SK-N-SH treated with all-trans-retinoic acid at 6 μM for 48 hours (cell line): ENCODE data around the gene GH1.
"Not testable (repeated sequence)": the region's sequence is repeated elsewhere in the genome, so short reads cannot be mapped to it uniquely, and the experiment has no call there.

Source experiments
- ARNTL ChIP-seq: fragments of 450-650 bp; formaldehyde crosslinking; IDR thresholded peaks from 2 replicates; pipeline ENCODE4 v1.5.0; 2020; ENCODE audit warnings: low read depth, mild to moderate bottlenecking, moderate library complexity, borderline replicate concordance
- ZC3H10 ChIP-seq: fragments of 250-450 bp; sonication (Bioruptor Pico); IDR thresholded peaks from 2 replicates; pipeline ENCODE4 v1.5.1; 2021; ENCODE audit warnings: mild to moderate bottlenecking, moderate library complexity
- ZNF70 ChIP-seq: fragments of 450-650 bp; formaldehyde crosslinking; IDR thresholded peaks from 2 replicates; pipeline ENCODE4 v1.5.0; 2020; ENCODE audit warnings: mild to moderate bottlenecking, moderate library complexity
- TF ChIP-seq, protein P1 (sequence below): fragments of 250-450 bp; sonication (Bioruptor Pico); IDR thresholded peaks from 2 replicates; pipeline ENCODE4 v1.5.0; 2020; ENCODE audit warnings: mild to moderate bottlenecking, moderate library complexity

DNA sequence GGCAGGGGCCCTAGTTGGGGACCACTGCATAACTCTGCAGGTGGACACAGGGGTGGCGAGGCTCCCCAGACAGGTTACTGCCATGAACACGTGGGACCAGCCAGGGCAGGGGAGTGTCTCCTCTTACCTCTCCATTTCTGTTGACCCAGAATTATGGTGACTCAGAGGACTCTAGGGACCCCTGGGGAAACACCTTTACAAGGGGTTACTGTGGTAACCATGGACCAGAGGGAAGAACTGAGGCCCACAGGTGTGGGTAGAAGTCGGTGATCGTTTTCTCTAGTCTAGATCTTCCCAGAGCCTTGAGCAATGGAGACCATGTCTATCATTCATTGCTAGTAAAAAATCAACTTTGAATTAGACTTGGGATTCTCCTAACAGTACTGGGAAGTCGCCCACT lies 2.1 kb upstream of the GH1 start:
- not testable (repeated sequence) for TF ChIP-seq ZC3H10, ZNF70, ARNTL (CRISPR knock-in tag)
- TF ChIP-seq, protein P1, sequence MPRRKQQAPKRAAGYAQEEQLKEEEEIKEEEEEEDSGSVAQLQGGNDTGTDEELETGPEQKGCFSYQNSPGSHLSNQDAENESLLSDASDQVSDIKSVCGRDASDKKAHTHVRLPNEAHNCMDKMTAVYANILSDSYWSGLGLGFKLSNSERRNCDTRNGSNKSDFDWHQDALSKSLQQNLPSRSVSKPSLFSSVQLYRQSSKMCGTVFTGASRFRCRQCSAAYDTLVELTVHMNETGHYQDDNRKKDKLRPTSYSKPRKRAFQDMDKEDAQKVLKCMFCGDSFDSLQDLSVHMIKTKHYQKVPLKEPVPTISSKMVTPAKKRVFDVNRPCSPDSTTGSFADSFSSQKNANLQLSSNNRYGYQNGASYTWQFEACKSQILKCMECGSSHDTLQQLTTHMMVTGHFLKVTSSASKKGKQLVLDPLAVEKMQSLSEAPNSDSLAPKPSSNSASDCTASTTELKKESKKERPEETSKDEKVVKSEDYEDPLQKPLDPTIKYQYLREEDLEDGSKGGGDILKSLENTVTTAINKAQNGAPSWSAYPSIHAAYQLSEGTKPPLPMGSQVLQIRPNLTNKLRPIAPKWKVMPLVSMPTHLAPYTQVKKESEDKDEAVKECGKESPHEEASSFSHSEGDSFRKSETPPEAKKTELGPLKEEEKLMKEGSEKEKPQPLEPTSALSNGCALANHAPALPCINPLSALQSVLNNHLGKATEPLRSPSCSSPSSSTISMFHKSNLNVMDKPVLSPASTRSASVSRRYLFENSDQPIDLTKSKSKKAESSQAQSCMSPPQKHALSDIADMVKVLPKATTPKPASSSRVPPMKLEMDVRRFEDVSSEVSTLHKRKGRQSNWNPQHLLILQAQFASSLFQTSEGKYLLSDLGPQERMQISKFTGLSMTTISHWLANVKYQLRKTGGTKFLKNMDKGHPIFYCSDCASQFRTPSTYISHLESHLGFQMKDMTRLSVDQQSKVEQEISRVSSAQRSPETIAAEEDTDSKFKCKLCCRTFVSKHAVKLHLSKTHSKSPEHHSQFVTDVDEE (CRISPR knock-in tag), result not testable (repeated sequence)
